A673 (cell line): ENCODE results near the gene EPSTI1. TPM values are rescaled to one million over a fixed set of nuclear protein-coding genes. Genes with fewer than 3 reads are reported as not detected.

Experiments
- BruUV-seq: library from RNA; stranded (reverse); fragments of 400-500 nt; replicated peaks from 2 replicates; lab custom pipeline; 2021; lab: Mats Ljungman, UMichigan
- CTCF ChIA-PET: fragments of 300-600 bp; sonication (Branson Sonifier 250); formaldehyde crosslinking; loops from one replicate; lab custom pipeline; 2022; ENCODE audit warnings: antibody characterized with exemption; lab: Charles Lee
- POLR2A ChIA-PET: fragments of 300-600 bp; sonication (Branson Sonifier 250); formaldehyde crosslinking; loops from one replicate; lab custom pipeline; 2022; ENCODE audit warnings: antibody characterized with exemption; ENCODE audit not compliant: low non-redundant PET; lab: Charles Lee
- DNase-seq: peaks from one replicate; pipeline ENCODE4 v3.0.0-alpha.2; 2015; ENCODE audit warnings: low spot score
- H3K27ac ChIP-seq: fragments of 200-600 bp; sonication (generic); 2 replicates; pipeline ENCODE4 v1.5.1; 2016; ENCODE audit warnings: mixed run types, low read depth, mild to moderate bottlenecking, mixed read lengths, antibody characterized with exemption, low read length; ENCODE audit not compliant: poor library complexity, severe bottlenecking
- H3K27me3 ChIP-seq: fragments of 200-600 bp; sonication (generic); replicated peaks from 2 replicates; pipeline ENCODE4 v1.6.1; 2017; ENCODE audit warnings: mixed run types, low read depth, mild to moderate bottlenecking, mixed read lengths, antibody characterized with exemption, low read length; ENCODE audit not compliant: insufficient read depth, poor library complexity
- H3K36me3 ChIP-seq: fragments of 200-600 bp; sonication (generic); 2 replicates; pipeline ENCODE4 v1.6.1; 2016; ENCODE audit warnings: mixed run types, mild to moderate bottlenecking, mixed read lengths, antibody characterized with exemption, low read length; ENCODE audit not compliant: insufficient read depth, poor library complexity, severe bottlenecking
- H3K4me1 ChIP-seq: fragments of 200-600 bp; sonication (generic); 2 replicates; pipeline ENCODE4 v1.6.1; 2017; ENCODE audit warnings: mixed run types, mild to moderate bottlenecking, mixed read lengths, antibody characterized with exemption, low read length; ENCODE audit not compliant: insufficient read depth, poor library complexity, severe bottlenecking
- H3K4me3 ChIP-seq: fragments of 200-600 bp; sonication (generic); 2 replicates; pipeline ENCODE4 v1.5.1; 2016; ENCODE audit warnings: low read depth, mixed run types, mild to moderate bottlenecking, mixed read lengths, low read length; ENCODE audit not compliant: poor library complexity, severe bottlenecking
- H3K9me3 ChIP-seq: fragments of 200-600 bp; sonication (generic); 2 replicates; pipeline ENCODE4 v1.6.1; 2016; ENCODE audit warnings: mixed run types, low read depth, mild to moderate bottlenecking, mixed read lengths, antibody characterized with exemption, low read length; ENCODE audit not compliant: poor library complexity, severe bottlenecking
- EZH2 ChIP-seq: fragments of 200-600 bp; sonication (generic); IDR thresholded peaks from 2 replicates; pipeline ENCODE4 v1.6.1; 2017; ENCODE audit warnings: borderline replicate concordance, low read depth, mild to moderate bottlenecking, mixed read lengths, antibody characterized with exemption, low read length; ENCODE audit not compliant: poor library complexity, severe bottlenecking
- intact Hi-C: fragments of 100-400 bp; cut with micrococcal nuclease; formaldehyde crosslinking; loops from one replicate; pipeline ENCODE4 v1.10.0; 2022; ENCODE audit not compliant: unreplicated experiment
- total RNA-seq: library from RNA; stranded (reverse); gene quantifications from 2 replicates; pipeline ENCODE4 v1.2.3, GENCODE V29; 2021
- TF ChIP-seq, protein P1 (sequence below): fragments of 300-800, 200-600 bp; sonication (generic); conservative IDR thresholded peaks from 2 replicates; pipeline ENCODE4 v1.5.1; 2017; ENCODE audit warnings: low read depth, mild to moderate bottlenecking, antibody characterized with exemption, low read length, moderate library complexity, mixed read lengths

The EPSTI1 gene
- total RNA-seq, 1 experiment from 2014 or later: not detected

DNA sequence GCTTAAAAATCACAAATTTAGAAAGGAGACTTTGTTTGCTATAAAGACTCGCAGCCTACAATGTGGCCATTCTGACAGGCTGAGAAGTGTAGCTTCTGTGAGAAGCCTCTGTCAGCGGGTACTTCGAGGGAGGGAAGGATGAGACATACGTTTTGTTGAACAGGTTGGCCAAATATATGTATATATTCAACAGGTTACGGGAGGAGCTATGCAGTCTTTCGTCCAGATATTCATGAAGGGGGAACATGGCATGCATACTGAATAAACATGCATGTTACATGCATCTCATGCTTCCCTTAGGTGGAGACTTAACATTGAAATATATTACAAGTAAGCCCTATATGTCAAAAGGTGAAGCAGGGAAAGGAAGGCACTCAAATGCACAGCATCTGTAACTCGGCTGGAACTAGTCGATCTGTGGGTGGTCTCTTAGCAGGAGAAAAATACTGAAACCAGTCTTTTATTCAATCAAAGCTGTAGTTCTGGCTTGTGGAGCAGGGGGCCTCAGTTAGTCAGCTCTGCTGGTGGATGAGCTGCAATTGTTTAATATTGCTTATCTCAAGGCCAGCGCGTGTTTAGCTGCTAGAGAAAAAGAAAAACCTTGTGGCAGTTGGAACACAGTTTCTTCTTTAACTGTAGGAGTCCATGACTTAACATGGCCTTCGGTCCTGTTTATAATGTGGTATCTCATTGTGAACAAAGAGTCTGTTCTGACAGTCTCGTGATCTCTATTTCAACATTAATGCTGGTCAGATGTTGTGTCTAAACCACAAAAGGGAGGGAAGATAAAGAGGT lies 116.4 kb downstream of the EPSTI1 start:
- TF ChIP-seq, protein P1, sequence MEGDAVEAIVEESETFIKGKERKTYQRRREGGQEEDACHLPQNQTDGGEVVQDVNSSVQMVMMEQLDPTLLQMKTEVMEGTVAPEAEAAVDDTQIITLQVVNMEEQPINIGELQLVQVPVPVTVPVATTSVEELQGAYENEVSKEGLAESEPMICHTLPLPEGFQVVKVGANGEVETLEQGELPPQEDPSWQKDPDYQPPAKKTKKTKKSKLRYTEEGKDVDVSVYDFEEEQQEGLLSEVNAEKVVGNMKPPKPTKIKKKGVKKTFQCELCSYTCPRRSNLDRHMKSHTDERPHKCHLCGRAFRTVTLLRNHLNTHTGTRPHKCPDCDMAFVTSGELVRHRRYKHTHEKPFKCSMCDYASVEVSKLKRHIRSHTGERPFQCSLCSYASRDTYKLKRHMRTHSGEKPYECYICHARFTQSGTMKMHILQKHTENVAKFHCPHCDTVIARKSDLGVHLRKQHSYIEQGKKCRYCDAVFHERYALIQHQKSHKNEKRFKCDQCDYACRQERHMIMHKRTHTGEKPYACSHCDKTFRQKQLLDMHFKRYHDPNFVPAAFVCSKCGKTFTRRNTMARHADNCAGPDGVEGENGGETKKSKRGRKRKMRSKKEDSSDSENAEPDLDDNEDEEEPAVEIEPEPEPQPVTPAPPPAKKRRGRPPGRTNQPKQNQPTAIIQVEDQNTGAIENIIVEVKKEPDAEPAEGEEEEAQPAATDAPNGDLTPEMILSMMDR: 0 out of 2 replicates have a peak, but pooled peaks have one; percentile 27
- TF ChIP-seq EZH2: no peak
- Histone ChIP-seq H3K27me3 (no peaks in the 10 kb centered on the region), H3K9me3 (no peaks in the 10 kb centered on the region), H3K27ac (no peak overlapping the region), H3K4me3 (no peak overlapping the region), H3K4me1 (no peaks in the 10 kb centered on the region), H3K36me3 (no peaks in the 10 kb centered on the region)
- POLR2A ChIA-PET: no interaction called here
- intact Hi-C loops: no loop called here
- peak; percentile 30 for DNase-seq
- CTCF ChIA-PET: no interaction called here
- BruUV-seq: no TSS peak

DNA sequence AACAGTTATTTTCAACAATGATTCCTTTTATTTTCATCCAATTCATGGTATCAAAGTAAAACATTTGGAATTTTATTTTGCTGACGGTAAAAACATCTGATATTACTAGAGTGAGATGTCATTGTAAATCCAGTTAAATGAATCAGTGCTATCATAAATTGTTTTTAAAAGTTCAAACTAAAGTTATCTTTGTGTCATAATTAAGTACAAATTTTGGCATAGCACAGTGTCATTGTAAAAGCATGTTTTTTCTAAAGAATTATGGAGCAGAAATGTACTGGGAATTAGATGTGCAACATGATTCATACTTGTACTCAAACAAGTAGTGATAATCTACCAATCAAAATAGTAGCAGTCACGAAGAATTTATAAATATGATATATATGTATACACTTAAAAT lies 117.8 kb downstream of the EPSTI1 start:
- POLR2A ChIA-PET: no interaction called here
- no TSS peak for BruUV-seq
- CTCF ChIA-PET: no interaction called here
- TF ChIP-seq, protein P1: no peak
- no peak for TF ChIP-seq EZH2
- intact Hi-C loops: no loop called here
- Histone ChIP-seq H3K27ac (no peak overlapping the region), H3K4me3 (no peak overlapping the region), H3K9me3 (no peaks in the 10 kb centered on the region), H3K27me3 (no peaks in the 10 kb centered on the region), H3K36me3 (no peaks in the 10 kb centered on the region), H3K4me1 (no peaks in the 10 kb centered on the region)
- no peak for DNase-seq

DNA sequence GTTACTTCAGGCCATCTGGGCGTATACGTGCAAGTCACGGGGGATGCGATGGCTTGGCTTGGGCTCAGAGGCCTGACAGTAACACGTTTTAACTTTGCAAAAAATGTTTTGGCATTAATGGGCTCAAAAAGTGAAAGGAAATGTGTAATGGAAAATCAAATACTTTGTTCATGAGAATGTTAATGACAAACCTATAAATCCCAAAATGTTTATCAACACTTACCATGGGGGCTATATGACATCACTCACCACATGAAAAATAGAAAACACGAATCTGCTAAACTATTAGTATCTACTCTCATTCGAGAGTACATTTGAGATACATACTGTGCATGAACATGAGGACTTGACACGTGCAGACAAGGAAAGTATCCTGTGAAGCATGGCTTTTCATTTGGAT lies 119.0 kb downstream of the EPSTI1 start:
- Histone ChIP-seq H3K9me3 (no peaks in the 10 kb centered on the region), H3K27ac (no peak overlapping the region), H3K4me3 (no peak overlapping the region), H3K4me1 (no peaks in the 10 kb centered on the region), H3K27me3 (no peaks in the 10 kb centered on the region), H3K36me3 (no peaks in the 10 kb centered on the region)
- no peak for DNase-seq
- no TSS peak for BruUV-seq
- TF ChIP-seq, protein P1: no peak
- TF ChIP-seq EZH2: no peak
- intact Hi-C loops: no loop called here
- ChIA-PET POLR2A (no interaction called here), CTCF (no interaction called here)
